ENCODE data around the gene RAB7A. TPM values are rescaled to one million over a fixed set of nuclear protein-coding genes. Genes with fewer than 3 reads are reported as not detected.
"Not testable (repeated sequence)": the region's sequence is repeated elsewhere in the genome, so short reads cannot be mapped to it uniquely, and the experiment has no call there.

RAB7A gene
- total RNA-seq, 1 experiment from 2014 or later: 79.3 TPM

- no peak for DNase-seq (ENCODE audit: low spot score)
Observed at GRCh38 chr3:128710816-128711433, 15.1 kb upstream of the RAB7A start.

GRCh38 chr3:128712848-128713247, 13.1 kb upstream of the RAB7A start:
- DNase-seq (ENCODE audit: low spot score): no peak

DNA sequence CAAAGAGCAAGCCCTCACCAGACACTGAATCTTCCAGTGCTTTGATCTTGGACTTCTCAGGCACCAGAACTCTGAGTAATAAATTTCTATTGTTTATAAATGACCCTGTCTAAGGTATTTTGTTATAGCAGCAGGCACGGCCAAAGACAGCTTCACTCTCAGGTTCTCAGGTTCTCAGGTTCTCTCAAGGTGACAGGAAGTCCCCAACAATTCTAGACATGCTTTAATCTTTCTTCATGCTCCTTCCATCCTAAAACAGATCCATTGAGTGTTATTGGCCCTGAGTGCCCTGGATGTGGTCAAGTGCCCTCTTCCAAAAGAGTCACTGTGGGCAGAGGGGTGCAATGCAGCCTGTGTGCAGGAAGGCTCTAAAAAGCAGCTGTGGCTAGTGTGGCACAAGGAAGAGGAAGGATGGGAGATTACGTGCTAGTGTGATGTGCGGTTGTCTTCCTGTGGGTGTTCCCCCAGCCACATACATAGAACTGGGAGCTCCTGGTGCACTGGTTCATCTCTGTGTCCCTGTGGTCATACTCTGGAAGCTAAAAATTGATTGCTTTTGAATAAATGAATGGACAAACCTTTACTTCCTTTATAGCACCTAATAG, 11.0 kb upstream of the RAB7A start:
- DNase-seq (ENCODE audit: low spot score): no peak

DNA sequence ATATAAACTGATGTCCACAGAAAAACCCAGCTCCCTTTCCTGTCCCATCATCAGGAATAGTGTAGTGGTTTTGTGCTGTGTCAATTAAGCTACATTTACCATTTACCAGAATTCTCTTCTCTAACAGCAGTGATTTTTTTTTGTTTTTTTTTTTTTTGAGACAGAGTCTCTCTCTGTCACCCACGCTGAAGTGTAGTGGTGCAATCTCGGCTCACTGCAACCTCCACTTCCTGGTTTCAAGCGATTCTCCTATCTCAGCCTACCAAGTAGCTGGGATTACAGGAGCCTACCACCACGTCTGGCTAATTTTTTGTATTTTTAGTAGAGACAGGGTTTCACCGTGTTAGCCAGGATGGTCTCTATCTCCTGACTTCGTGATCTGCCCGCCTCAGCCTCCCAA, 7.1 kb upstream of the RAB7A start:
- not testable (repeated sequence) for DNase-seq (ENCODE audit: low spot score)

- no peak for DNase-seq (ENCODE audit: low spot score)
Observed at GRCh38 chr3:128720891-128721290, 5.1 kb upstream of the RAB7A start.

GRCh38 chr3:128723477-128723876, 2.5 kb upstream of the RAB7A start:
- DNase-seq (ENCODE audit: low spot score): no peak

DNA sequence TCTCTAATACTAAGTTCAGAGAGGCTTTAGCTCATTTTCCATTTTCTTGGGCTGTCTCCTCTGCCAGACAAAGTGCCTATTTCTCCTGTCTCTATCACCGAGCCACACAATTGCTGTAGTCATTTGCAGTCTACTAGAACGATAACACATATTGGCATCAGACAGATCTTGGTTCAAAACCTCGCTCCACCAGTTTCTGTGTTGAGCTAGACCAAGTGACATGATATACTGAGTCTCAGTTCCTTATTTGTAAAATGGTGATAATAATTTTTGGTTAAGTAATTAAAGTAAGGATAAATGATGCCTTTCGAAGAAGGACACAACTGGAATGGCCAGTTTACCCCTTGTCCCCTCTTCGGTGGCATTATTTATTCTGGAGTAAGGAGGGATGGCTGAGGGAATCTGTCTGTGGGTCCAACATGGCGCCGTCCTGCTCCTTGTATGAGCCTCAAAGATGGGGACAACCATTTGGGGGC, 398 bp upstream of the RAB7A start:
- DNase-seq (ENCODE audit: low spot score): no peak

DNA sequence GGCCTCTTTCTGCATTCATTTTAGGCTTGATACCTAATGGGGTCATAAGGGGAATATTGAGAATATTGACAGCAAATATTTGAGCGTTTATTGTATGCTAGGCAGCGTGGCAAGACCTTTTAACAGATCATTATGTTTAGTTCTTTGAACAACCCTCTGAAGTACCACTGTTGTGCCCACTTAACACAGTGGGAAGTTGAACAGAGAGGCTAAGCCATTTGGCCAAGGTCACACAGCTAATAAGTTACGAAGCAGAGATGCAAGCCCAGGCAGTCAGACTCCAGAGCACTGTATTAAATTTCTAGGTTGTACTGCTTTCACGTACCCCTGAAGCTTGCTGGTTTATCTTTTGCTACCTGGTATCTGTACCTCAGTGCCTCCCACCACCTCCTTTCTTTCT, 1.1 kb downstream of the RAB7A start:
- peak; percentile 6 for DNase-seq (ENCODE audit: low spot score)

DNA sequence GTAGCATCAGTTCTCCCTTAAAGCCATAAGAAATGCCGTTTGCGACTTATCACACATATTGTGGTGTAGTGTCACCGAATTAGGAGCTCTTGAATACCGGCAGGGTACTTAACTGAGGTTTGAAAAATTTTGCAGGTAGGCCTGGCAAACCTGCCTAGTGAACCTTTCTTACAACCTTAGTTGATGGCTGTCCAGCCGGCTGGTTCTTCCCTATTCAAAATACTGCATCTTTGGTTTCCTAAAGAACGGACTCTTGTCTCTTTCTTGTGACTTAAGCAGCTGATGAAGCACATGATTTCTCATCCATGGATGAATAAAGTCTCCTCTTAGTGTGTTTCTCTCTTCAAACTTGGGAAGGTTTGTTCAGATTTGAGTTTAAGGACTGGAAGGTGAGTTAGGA, 1.5 kb downstream of the RAB7A start:
- peak; percentile 23 for DNase-seq (ENCODE audit: low spot score)

GRCh38 chr3:128727996-128728395, 2.0 kb downstream of the RAB7A start:
- DNase-seq (ENCODE audit: low spot score): no peak

GRCh38 chr3:128728521-128728920, 2.5 kb downstream of the RAB7A start:
- not testable (repeated sequence) for DNase-seq (ENCODE audit: low spot score)

DNA sequence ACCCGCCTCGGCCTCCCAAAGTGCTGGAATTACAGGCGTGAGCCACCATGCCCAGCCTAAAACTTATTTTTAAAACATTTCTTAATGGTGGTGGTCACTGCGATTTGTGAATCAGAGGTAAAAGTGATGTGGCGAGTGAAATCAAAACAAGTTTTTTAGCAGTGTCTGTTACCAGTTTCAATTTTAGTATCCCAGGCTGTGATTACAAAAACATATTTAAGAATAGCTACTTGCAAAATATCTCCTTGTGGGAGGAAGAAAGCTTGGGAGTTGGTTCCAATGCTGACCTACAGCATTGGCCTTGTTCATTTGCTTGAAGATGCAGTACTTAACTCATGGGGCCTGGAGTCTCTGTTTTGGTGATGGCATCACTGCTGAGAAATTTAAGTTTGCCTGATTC, 4.5 kb downstream of the RAB7A start:
- DNase-seq (ENCODE audit: low spot score): no peak

DNA sequence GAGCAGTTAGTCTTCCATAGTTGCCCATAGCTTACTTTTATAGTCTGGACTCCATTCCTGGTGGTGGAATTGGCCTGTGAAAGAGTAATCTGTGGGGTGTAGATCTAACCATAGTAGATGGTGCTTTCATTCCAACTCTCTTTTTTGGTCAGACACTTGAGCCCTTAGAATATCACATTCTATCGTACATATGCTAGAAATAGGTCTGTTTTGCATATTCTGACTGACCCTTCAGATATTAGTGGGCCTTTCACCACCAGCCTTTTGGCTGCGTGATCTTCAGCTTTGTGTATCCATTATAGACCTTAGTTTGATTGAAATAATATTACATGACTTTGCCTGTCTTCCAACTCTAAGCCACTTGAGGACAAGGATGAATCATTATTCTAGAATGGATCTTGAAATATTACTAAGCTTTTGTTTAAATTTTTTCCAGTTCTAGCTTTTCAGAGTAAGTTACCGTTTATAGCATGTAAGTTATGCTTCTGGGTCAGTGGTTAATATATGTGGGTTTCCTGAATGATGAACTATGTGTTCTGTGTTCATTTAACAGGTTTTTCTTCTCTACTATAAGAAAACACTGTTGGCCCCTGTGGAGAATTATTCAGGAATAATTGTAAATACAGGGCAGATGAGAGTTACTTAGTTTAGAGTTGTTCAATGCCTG, 8.7 kb downstream of the RAB7A start:
- DNase-seq (ENCODE audit: low spot score): no peak

DNA sequence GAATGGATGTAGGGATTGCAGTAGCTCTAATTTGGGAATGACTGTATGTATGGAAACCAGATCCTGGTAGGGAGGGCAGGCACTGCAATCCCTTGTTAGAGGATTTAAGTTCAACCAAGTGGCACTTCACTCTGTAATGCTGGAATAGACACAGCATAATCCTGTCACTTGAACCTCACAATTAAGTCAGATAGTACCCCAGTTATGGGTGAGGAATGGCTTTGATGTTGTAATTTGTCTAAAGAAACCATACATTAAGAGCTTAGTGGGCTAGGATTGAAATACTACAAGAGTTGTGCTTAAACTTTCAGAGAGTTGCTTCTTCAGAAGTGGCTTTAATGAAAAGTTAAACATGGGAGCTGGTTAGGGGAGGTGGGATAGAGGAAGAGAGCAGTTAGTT, 9.3 kb downstream of the RAB7A start:
- no peak for DNase-seq (ENCODE audit: low spot score)

- DNase-seq (ENCODE audit: low spot score): no peak
Observed at GRCh38 chr3:128735884-128736283, 9.9 kb downstream of the RAB7A start.

- DNase-seq (ENCODE audit: low spot score): no peak
Observed at GRCh38 chr3:128736601-128737000, 10.6 kb downstream of the RAB7A start.

GRCh38 chr3:128740621-128741020, 14.6 kb downstream of the RAB7A start:
- DNase-seq (ENCODE audit: low spot score): no peak

DNA sequence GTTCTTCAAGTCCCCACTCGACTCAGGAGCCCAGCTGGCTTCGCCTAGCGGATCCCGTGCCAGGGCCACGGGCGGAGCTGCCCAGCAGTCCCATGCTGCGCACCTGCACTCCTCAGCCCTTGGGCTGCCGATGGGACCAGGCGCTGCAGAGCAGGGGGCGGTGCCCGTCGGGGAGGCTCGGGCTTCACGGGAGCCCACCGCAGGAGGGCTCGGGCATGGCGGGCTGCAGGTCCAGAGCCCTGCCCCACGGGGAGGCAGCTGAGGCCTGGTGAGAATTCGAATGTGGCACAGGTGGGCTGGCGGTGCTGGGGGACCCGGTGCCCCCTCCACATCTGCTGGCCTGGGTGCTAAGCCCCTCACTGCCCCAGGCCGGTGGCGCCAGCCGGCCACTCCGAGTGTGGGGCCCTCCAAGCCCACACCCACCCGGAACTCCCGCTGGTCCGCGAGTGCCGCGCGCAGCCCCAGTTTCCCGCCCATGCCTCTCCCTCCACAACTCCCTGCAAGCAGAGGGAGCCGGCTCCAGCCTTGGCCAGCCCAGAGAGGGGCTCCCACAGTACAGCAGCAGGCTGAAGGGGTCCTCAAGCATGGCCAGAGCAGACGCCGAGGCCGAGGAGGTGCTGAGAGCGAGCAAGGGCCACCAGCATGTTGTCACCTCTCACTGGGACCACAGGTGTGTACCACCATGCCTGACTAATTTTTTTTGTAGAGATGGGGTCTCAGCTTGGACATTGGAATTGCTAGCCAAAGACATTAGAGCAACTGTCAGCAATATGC, 17.0 kb downstream of the RAB7A start:
- no peak for DNase-seq (ENCODE audit: low spot score)

GRCh38 chr3:128745742-128746141, 19.8 kb downstream of the RAB7A start:
- peak; percentile 26 for DNase-seq (ENCODE audit: low spot score)

DNA sequence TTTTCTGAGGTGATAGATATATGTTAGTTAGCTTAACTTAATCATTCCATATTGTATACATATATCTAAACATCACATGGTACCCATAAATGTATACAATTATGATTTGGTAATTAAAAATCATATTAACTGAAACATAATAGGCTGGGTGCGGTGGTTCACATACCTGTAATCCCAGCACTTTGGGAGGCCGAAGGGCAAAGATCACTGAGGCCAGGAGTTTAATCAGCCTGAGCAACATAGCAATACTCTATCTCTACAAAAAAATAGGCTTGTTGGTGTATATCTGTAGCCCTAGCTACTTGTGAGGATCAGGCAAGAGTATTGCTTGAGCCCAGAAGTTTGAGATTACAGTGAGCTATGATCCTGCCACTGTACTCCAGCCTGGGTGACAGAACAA, 20.9 kb downstream of the RAB7A start:
- DNase-seq (ENCODE audit: low spot score): no peak

DNA sequence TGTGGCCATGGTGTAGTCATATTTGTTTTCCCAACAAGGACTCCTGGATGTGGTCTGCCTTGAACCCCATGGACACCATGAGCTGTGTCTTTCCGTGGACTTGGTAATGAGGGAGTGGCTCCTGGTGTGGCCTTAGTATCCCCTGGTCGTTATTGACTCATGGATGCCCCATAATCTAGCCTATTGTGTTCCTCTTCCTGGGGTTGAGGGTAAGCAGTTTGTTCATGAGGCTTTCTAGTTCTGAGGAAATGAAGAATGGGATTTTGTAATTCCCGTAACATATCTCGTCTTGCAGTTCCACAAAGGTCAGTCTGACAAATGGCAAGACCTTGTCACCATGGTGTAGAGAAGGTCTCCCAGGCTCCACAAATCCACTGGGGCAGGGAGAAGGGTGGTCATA, 22.6 kb downstream of the RAB7A start:
- no peak for DNase-seq (ENCODE audit: low spot score)

DNA sequence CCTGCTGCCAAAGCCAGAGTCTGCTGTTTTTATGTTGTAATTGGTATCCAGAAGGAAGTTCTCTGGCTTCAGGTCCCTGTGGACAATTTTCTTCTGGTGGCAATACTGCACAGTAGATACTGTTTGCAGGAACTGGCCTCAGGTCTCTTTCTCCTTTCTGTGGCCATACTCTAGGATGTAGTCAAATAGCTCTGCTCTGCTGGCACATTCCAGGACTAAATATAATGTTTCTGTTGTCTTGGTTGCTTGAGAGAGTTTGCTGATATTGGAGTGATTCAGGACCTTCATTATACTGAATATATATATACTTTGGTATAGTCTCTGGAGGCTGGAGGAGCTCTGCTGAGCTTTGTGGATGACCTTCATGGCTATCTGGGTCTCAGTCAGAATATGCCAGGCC, 23.1 kb downstream of the RAB7A start:
- DNase-seq (ENCODE audit: low spot score): no peak
